SK-N-MC (cell line): ENCODE data around the gene KCNJ6.

Source experiments
- EZH2 ChIP-seq: fragments of 200-600 bp; sonication (generic); IDR thresholded peaks from one replicate; pipeline ENCODE4 v1.6.1; 2017; ENCODE audit warnings: antibody characterized with exemption
- FOXP2 ChIP-seq: optimal IDR thresholded peaks from 2 replicates; pipeline ENCODE3; 2011; ENCODE audit warnings: mild to moderate bottlenecking, moderate library complexity; ENCODE audit not compliant: insufficient read depth; ENCODE audit errors: extremely low read length, control extremely low read depth
- POLR2AphosphoS5 ChIP-seq: IDR thresholded peaks from 2 replicates; pipeline ENCODE4 v1.6.1; 2012; ENCODE audit warnings: mild to moderate bottlenecking, low read depth, low read length, borderline replicate concordance

DNA sequence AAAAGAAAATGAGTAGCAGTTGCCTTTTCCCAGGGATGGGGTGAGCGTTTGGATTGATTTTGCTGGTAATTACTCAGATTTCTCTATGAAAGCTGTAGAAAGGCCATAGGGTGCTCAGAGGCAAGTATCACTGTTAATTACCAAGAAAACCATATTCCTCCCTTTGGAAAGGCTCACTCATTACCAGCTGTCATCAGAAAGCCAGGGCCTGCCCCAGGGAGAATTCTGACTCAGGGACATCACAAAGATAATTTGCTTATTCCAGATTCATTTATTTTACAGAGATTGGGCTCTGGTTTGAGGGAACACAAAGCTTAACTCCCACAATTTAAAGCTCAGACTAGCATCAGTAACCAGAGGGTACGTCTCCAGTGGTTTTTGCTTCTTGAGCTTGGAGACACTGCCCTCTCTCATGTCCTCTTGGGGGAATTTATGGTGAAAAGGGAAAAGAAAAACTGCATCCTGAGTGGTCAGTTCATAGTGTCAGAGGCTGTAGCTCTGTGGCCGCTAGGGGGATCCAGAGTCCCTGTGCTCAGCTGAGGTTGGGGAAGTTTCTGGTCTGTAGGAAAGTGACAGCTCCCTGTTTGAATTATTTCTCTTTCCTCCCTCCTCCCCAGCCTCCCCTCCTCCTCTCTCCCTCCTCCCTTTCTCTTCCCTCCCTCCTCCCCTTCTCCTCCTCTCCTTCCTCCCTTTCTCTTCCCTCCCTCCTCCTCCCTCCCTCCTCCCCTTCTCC is 204.3 kb downstream of the KCNJ6 start:
- TF ChIP-seq POLR2AphosphoS5 (no peak), EZH2 (no peak), FOXP2 (no peak)
